ENCODE measurements around the gene FUCA1. TPM values are rescaled to one million over a fixed set of nuclear protein-coding genes. Genes with fewer than 3 reads are reported as not detected.
A peak's percentile ranks its signal among the peaks of the same experiment; 100 is the strongest.
"Not testable (repeated sequence)": the region's sequence is repeated elsewhere in the genome, so short reads cannot be mapped to it uniquely, and the experiment has no call there.

FUCA1 gene
- total RNA-seq, 1 experiment from 2014 or later, result 17.0 TPM

- no peak for DNase-seq (ENCODE audit: low read depth)
Measured at GRCh38 chr1:23895993-23896392, 27.9 kb upstream of the FUCA1 start.

GRCh38 chr1:23895082-23895481 lies 27.0 kb upstream of the FUCA1 start:
- DNase-seq (ENCODE audit: low read depth), result no peak

- DNase-seq (ENCODE audit: low read depth), result no peak
Measured at GRCh38 chr1:23889074-23889473, 21.0 kb upstream of the FUCA1 start.

GRCh38 chr1:23885222-23885621 lies 17.1 kb upstream of the FUCA1 start:
- no peak for DNase-seq (ENCODE audit: low read depth)

- DNase-seq (ENCODE audit: low read depth), result no peak
Measured at GRCh38 chr1:23882746-23883145, 14.7 kb upstream of the FUCA1 start.

- DNase-seq (ENCODE audit: low read depth), result no peak
Measured at GRCh38 chr1:23879809-23880208, 11.7 kb upstream of the FUCA1 start.

GRCh38 chr1:23878668-23879067 lies 10.6 kb upstream of the FUCA1 start:
- no peak for DNase-seq (ENCODE audit: low read depth)

- DNase-seq (ENCODE audit: low read depth), result no peak
Measured at GRCh38 chr1:23875382-23875781, 7.3 kb upstream of the FUCA1 start.

GRCh38 chr1:23872421-23872820 lies 4.3 kb upstream of the FUCA1 start:
- no peak for DNase-seq (ENCODE audit: low read depth)

- no peak for DNase-seq (ENCODE audit: low read depth)
Measured at GRCh38 chr1:23869051-23869450, 961 bp upstream of the FUCA1 start.

GRCh38 chr1:23868557-23869016 lies 497 bp upstream of the FUCA1 start:
- DNase-seq (ENCODE audit: low read depth), result peak; percentile 40

GRCh38 chr1:23867542-23867894 lies 572 bp downstream of the FUCA1 start:
- DNase-seq (ENCODE audit: low read depth), result no peak

- DNase-seq (ENCODE audit: low read depth), result peak; percentile 79
Measured at GRCh38 chr1:23865543-23865930, 2.6 kb downstream of the FUCA1 start.

GRCh38 chr1:23864801-23865542 lies 3.1 kb downstream of the FUCA1 start:
- DNase-seq (ENCODE audit: low read depth), result no peak

- no peak for DNase-seq (ENCODE audit: low read depth)
Measured at GRCh38 chr1:23862640-23863039, 5.5 kb downstream of the FUCA1 start.

GRCh38 chr1:23854568-23854967 lies 13.5 kb downstream of the FUCA1 start:
- DNase-seq (ENCODE audit: low read depth), result peak; percentile 7

- DNase-seq (ENCODE audit: low read depth), result not testable (repeated sequence)
Measured at GRCh38 chr1:23853124-23853523, 15.0 kb downstream of the FUCA1 start.

GRCh38 chr1:23851406-23851805 lies 16.7 kb downstream of the FUCA1 start:
- not testable (repeated sequence) for DNase-seq (ENCODE audit: low read depth)

GRCh38 chr1:23848673-23849616 lies 19.1 kb downstream of the FUCA1 start:
- DNase-seq (ENCODE audit: low read depth), result no peak

GRCh38 chr1:23847482-23848095 lies 20.5 kb downstream of the FUCA1 start:
- DNase-seq (ENCODE audit: low read depth), result not testable (repeated sequence)

- DNase-seq (ENCODE audit: low read depth), result no peak
Measured at GRCh38 chr1:23845163-23845562, 22.9 kb downstream of the FUCA1 start.

- no peak for DNase-seq (ENCODE audit: low read depth)
Measured at GRCh38 chr1:23843644-23844043, 24.4 kb downstream of the FUCA1 start.
